Ectodermal cell (in vitro differentiated cells): ENCODE data around the gene CEBPE.
A peak's percentile ranks its signal among the peaks of the same experiment; 100 is the strongest.

Source experiments
- H3K27ac ChIP-seq: 2 replicates; pipeline ENCODE4 v1.7.0; 2013; ENCODE audit warnings: mild to moderate bottlenecking, low read depth, low read length; ENCODE audit not compliant: insufficient read depth, poor library complexity, severe bottlenecking
- H3K27me3 ChIP-seq: 2 replicates; pipeline ENCODE4 v1.7.0; 2013; ENCODE audit warnings: mild to moderate bottlenecking, low read length; ENCODE audit not compliant: insufficient read depth, control insufficient read depth, poor library complexity, severe bottlenecking
- H3K36me3 ChIP-seq: one replicate; pipeline ENCODE4 v1.7.0; 2013; ENCODE audit warnings: low read length; ENCODE audit not compliant: control insufficient read depth, insufficient read depth
- H3K4me1 ChIP-seq: one replicate; pipeline ENCODE4 v1.7.0; 2013; ENCODE audit warnings: low read length; ENCODE audit not compliant: control insufficient read depth, insufficient read depth
- H3K4me3 ChIP-seq: 2 replicates; pipeline ENCODE4 v1.7.0; 2013; ENCODE audit warnings: low read depth, low read length, control low read depth; ENCODE audit not compliant: insufficient read depth
- H3K9me3 ChIP-seq: 2 replicates; pipeline ENCODE4 v1.7.0; 2013; ENCODE audit warnings: mild to moderate bottlenecking, low read length, moderate library complexity; ENCODE audit not compliant: control insufficient read depth
- WGBS, 2 experiments: methylation state at CpG; one replicate each; pipeline ENCODE4 v1.1.7; 2013; ENCODE audit warnings: missing lambda C conversion rate in 2 of 2; 5-methylcytosine and 5-hydroxymethylcytosine counted together

Gene CEBPE

DNA sequence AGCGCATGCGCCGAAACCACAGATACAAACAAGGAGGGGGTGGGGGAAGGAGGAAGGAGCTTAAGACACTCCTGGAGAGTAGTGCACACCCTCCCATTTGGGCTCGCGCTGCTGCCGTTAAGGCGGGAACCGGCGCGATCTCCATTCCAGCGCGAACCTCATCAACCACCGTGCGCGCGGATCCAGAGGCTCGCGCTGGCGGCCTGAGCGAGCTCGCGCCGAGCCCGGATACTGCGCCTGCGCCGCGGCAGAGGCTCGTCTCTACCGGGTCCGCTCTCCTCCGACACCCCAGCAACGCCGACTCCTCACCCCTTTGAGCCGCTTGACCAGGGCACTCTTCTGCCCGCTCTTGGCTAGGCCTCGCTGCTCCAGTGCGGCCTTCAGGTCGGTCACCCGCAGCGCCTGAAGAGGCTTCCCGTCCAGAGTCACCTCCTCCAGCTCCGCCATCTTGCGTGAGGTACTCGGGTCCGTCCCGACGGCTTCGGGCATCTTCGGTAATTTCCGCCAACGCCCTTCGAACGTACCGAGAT is 24.3 kb downstream of the CEBPE start, which contains the start of gene ACIN1:
ACIN1 (minus strand) TSS at position 471 of the 530 bp plus-strand sequence; CDS start at position 447, 24 bp downstream.
- H3K9me3 ChIP-seq, result no peaks in the 10 kb centered on the region
- WGBS, 2 experiments, result 0% methylated on average over 55 of the region's 55 CpGs
- no peaks in the 10 kb centered on the region for H3K27me3 ChIP-seq
- H3K27ac ChIP-seq, result peak within 1 kb of the TSS; percentile 83
- peaks cover 23% of the 10 kb centered on the region for H3K36me3 ChIP-seq
- peak within 1 kb of the TSS; percentile 89 for H3K4me3 ChIP-seq
- H3K4me1 ChIP-seq, result peaks cover 16% of the 10 kb centered on the region

DNA sequence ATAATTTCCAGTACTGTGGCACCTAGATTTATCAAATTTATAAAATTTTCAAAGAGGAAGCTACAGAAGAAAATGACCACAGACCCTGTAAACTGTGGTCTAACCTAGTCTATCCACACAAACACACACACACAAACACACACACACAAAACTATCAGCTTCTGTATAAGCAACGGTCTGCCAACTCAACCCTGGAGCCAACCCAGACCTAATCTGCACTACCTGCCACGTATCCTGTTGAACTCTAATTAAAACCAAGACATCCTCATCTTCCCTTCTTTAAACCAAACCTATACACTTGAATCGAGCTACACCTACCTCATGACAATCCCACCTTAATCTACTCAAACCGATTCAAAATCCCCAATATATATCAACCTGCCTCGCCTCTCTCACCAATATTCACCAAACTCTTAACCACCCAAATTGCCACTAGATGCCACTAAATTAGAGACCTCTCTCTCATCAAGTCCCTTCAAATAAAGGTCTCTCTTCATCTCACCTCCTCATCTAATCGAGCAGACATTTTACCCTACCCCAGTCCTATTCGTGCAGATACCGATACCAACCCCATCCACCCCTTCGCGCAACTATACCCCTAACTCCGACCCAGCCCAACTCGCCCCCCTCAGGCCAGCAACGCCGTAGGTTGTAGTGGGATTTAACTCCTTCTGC is 24.9 kb downstream of the CEBPE start:
- Histone ChIP-seq H3K4me3 (peak overlapping the region; percentile 89), H3K4me1 (peaks cover 16% of the 10 kb centered on the region), H3K9me3 (no peaks in the 10 kb centered on the region), H3K27me3 (no peaks in the 10 kb centered on the region), H3K27ac (no peak overlapping the region), H3K36me3 (peaks cover 29% of the 10 kb centered on the region)
- WGBS, 2 experiments, result 3% methylated on average over 13 to 14 of the region's 14 CpGs

DNA sequence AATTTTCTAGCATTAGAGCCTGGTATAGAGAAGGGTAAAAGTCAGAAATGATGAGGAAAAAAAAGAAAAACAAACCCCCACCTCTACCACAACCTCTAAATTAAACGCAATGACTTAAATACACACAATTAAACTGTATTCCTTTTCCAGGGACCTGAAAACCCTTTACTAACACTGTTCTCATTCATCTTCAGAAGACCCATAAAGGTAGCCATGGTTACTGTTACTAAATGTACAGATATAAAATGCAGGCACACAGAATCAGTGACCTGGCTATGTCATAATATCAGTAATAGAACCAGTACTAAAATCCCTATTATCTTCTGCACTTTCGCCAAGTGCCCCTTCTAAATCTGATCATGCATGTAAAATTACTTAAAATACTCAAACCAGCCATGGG is 25.5 kb downstream of the CEBPE start:
- Histone ChIP-seq H3K27ac (no peak overlapping the region), H3K36me3 (peaks cover 35% of the 10 kb centered on the region), H3K4me1 (peaks cover 16% of the 10 kb centered on the region), H3K4me3 (peak overlapping the region; percentile 89), H3K27me3 (no peaks in the 10 kb centered on the region), H3K9me3 (no peaks in the 10 kb centered on the region)
- 86 to 97% methylated on average over 2 of the region's 2 CpGs for WGBS, 2 experiments

DNA sequence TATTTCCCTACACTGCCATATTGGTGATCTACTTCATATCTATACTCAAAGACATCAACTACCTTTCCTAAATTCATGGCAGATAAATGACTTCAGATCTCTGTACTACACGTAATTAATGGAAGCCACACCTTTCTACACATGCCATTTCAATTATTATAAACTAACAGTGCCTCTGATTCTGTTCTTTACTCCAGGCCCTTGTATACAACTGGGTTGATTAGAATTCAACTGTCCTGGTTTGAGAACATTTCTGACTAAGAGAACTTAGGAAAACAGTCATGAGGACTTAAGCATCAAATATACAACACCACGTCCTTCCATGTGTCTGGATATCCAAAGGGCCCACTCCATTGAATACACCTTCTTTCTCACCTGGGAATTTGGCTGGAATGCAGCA is 26.0 kb downstream of the CEBPE start:
- H3K9me3 ChIP-seq, result no peaks in the 10 kb centered on the region
- peaks cover 35% of the 10 kb centered on the region for H3K36me3 ChIP-seq
- H3K27ac ChIP-seq, result no peak overlapping the region
- no peak overlapping the region for H3K4me3 ChIP-seq
- H3K27me3 ChIP-seq, result no peaks in the 10 kb centered on the region
- 77 to 98% methylated on average over 2 of the region's 2 CpGs for WGBS, 2 experiments
- peaks cover 16% of the 10 kb centered on the region for H3K4me1 ChIP-seq

DNA sequence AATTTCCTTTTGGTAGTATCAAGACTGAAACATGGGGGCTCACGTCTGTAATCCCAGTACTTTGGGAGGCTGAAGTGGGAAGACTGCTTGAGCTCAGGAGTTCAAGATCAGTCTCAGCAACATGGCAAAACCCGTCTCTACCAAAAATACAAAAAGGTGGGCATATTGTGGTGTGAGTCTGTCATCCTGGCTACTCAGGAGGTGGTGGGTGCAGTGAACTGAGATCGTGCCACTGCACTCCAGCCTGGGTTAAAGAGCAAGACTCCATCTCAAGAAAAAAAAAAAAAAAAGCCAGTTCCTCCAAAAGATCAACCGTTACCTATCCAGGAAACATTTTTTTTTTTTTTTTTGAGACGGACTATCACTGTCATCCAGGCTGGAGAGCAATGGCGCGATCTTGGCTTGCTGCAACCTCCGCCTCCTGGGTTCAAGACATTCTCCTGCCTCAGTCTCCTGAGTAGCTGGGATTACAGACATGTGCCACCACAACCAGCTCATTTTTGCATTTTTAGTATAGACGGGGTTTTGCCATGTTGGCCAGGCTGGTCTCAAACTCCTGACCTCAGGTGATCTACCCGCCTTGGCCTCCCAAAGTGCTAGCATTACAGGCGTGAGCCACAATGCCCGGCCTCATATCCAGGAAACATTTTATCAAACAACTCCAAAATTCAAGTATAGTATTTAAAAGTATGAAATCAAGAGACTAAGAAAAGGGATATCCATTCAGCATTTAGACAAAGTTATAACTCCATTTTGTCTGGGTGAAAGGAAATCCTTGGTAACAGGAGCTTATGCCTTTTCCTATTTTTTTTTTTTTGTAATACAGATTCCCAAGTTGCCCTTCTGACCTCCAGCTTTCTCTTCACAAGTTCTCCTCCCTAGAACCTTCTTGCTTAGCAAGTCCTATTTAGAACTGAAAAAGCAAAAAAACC is 27.5 kb downstream of the CEBPE start:
- no peaks in the 10 kb centered on the region for H3K27me3 ChIP-seq
- WGBS, 2 experiments, result 86 to 87% methylated on average over 12 of the region's 12 CpGs
- H3K9me3 ChIP-seq, result no peaks in the 10 kb centered on the region
- peaks cover 14% of the 10 kb centered on the region for H3K4me1 ChIP-seq
- H3K27ac ChIP-seq, result no peak overlapping the region
- peaks cover 38% of the 10 kb centered on the region for H3K36me3 ChIP-seq
- no peak overlapping the region for H3K4me3 ChIP-seq

DNA sequence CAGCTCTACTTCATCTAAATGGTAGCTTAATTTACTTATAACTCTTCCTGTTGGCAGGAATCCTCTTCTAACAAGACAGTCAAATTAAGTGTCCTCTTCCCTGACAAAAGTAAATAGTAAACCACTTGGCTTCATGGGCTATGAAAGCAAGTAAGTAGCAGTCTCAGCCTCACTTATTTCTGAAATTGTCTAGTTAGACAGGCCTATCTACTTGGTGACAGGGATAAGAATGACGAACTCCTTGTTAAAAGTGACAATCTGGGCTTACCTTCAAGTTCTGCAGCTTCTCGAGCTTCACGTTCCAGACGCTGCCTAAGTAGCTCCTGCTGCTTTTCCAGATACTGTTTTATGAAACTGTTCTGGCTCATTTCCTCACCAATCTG is 28.8 kb downstream of the CEBPE start:
- 95 to 98% methylated on average over 4 of the region's 4 CpGs for WGBS, 2 experiments
- no peaks in the 10 kb centered on the region for H3K9me3 ChIP-seq
- peaks cover 51% of the 10 kb centered on the region for H3K36me3 ChIP-seq
- no peak overlapping the region for H3K4me3 ChIP-seq
- H3K27ac ChIP-seq, result no peak overlapping the region
- peaks cover 12% of the 10 kb centered on the region for H3K4me1 ChIP-seq
- no peaks in the 10 kb centered on the region for H3K27me3 ChIP-seq

DNA sequence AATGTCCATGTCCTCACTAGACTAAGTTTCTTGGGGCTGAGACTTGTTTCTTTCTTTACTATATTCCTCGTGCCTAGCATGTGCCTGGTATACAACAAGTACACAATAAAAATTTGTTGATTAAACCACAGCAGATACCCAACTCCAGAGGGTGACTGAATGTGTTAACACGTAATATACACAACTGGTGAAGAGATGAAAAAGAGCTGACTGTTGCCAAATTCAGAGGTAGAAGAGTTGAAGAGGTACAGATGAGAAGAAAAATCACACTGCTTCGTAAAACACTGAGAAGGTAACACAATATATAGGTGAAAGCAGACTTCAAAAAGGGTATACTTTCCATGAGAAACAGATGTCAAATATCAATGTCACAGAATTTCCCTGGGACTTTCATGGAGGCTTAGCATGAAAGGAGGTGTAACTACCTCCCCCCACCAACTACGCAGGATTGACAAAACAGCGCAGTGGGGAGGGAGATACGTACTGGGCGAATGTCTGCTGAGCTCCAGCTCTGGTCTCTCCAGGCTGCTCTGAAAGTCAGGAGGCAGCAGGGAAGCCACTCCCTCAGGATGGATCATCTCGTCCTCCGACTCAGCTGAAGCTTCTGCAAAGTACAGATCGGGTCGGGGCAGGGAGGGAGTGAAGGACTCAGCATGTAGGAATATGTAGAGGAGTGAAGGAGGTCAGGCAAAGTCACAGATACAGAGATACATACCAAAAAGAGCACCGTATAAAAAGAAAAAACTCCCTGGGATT is 29.4 kb downstream of the CEBPE start:
- Histone ChIP-seq H3K4me3 (no peak overlapping the region), H3K27ac (no peak overlapping the region), H3K4me1 (peaks cover 12% of the 10 kb centered on the region), H3K27me3 (no peaks in the 10 kb centered on the region), H3K36me3 (peaks cover 55% of the 10 kb centered on the region), H3K9me3 (no peaks in the 10 kb centered on the region)
- WGBS, 2 experiments, result 92 to 96% methylated on average over 12 of the region's 12 CpGs

DNA sequence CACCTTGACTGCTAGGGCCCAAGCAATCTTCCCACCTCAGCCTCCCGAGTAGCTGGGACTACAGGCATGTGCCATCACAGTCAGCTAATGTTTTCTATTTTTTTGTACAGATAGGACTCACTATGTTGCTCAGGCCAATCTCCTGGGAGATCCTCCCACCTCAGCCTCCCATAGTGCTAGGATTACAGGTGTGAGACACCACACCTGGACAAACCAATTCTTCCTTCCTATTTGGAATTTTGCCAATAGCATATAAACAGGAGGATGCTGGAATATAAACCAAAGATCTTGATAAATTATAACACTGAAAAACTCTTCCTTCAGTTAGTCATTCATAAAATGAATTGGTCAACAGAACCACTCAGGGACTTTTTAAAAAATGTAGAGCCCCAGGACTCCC is 32.5 kb downstream of the CEBPE start:
- Histone ChIP-seq H3K27ac (no peak overlapping the region), H3K4me3 (no peak overlapping the region), H3K9me3 (no peaks in the 10 kb centered on the region), H3K36me3 (peaks cover 68% of the 10 kb centered on the region), H3K27me3 (no peaks in the 10 kb centered on the region), H3K4me1 (no peaks in the 10 kb centered on the region)
- WGBS, 2 experiments, result 92 to 96% methylated on average over 1 of the region's 1 CpG

DNA sequence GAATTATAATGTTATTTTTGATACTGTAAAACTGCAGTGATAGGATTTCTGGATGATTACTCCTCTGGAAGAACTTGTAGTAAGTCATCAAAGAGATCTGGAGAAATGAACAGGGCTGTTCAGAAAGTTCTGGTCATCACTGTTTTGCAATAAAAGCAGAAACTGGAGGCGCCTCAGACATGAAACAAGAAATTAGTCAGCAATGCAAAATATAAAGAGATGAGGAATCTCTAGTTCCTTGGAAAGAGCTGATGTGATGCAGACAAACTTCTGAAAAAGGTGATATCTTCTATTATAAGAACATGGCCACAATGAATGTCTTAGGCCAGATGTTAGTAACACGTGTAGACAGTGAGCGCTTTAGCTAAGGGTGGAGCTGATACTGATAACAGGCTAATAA is 33.6 kb downstream of the CEBPE start:
- Histone ChIP-seq H3K9me3 (no peaks in the 10 kb centered on the region), H3K27me3 (no peaks in the 10 kb centered on the region), H3K27ac (no peak overlapping the region), H3K36me3 (peaks cover 74% of the 10 kb centered on the region), H3K4me3 (no peak overlapping the region), H3K4me1 (no peaks in the 10 kb centered on the region)
- 96 to 98% methylated on average over 3 of the region's 3 CpGs for WGBS, 2 experiments
